ENCODE measurements around the gene KRT77. TPM values are rescaled to one million over a fixed set of nuclear protein-coding genes. Genes with fewer than 3 reads are reported as not detected.
"Not testable (repeated sequence)": the region's sequence is repeated elsewhere in the genome, so short reads cannot be mapped to it uniquely, and the experiment has no call there.

Gene KRT77
- not detected in 3 replicates for total RNA-seq
- long read RNA-seq = 0 reads

- H3K9me3 Mint-ChIP-seq (ENCODE audit: low read depth) = no peaks in the 10 kb centered on the region
- TF ChIP-seq CTCF (IDR thresholded peaks at IDR 0.05) = no peak
- peaks cover 70% of the 10 kb centered on the region for H3K27me3 Mint-ChIP-seq (ENCODE audit: low read depth)
- no peaks in the 10 kb centered on the region for H3K4me1 Mint-ChIP-seq (ENCODE audit: low read depth)
- no peaks in the 10 kb centered on the region for H3K36me3 Mint-ChIP-seq (ENCODE audit: low read depth)
- H3K4me3 Mint-ChIP-seq (ENCODE audit: unreplicated experiment) = no peak within 1 kb of the TSS
- no peak for DNase-seq (ENCODE audit: low spot score)
- no peak within 1 kb of the TSS for H3K27ac Mint-ChIP-seq (ENCODE audit: unreplicated experiment)
Measured at GRCh38 chr12:52703424-52703823, at the start of gene KRT77. Gene KRT77 (minus strand): TSS chr12:52703524. CDS start chr12:52703434, 90 bp downstream.

DNA sequence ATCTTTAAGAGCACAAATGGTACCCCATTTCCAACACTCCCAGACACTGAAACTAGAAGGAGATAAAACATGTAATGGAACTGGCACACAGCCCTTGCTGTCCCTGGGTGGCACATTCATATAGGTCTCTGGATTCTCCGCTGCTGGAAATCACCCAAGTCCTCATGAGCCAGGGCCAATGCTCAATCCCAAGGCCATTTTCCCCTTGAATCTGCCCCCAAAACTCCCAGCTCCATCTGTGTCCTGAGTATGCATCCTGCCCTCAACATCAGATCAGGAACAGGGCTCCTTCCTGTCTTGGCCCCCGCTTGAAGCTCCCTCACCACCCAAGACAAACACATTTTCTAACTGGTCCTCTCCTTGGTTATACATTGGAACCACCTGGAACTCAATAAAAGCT is 49.2 kb upstream of the KRT77 start:
- TF ChIP-seq CTCF (IDR thresholded peaks at IDR 0.05) = no peak
- DNase-seq (ENCODE audit: low spot score) = no peak
- H3K9me3 Mint-ChIP-seq (ENCODE audit: low read depth) = no peaks in the 10 kb centered on the region
- H3K4me1 Mint-ChIP-seq (ENCODE audit: low read depth) = no peaks in the 10 kb centered on the region
- no peak overlapping the region for H3K4me3 Mint-ChIP-seq (ENCODE audit: unreplicated experiment)
- no peaks in the 10 kb centered on the region for H3K36me3 Mint-ChIP-seq (ENCODE audit: low read depth)
- peaks cover 36% of the 10 kb centered on the region for H3K27me3 Mint-ChIP-seq (ENCODE audit: low read depth)
- no peak overlapping the region for H3K27ac Mint-ChIP-seq (ENCODE audit: unreplicated experiment)

DNA sequence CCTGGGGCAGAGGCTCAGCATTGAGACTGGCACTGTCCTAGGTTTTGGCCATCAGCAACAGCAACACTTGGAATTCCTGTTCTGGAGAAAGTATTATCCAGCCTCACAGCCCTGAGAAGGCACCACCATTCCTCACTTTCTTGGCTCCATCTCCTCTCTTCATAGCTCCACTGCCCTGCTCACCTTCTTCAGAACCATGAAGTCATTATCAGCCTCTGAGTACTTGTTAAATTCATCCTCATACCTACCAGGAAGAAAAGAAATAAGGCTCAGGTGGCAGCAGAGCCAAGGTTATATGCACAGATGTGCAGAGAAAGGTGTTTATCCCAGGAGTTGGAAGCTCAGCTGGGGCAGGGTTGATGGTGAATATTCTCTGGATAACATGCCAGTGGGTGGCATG is 48.5 kb upstream of the KRT77 start:
- peaks cover 41% of the 10 kb centered on the region for H3K27me3 Mint-ChIP-seq (ENCODE audit: low read depth)
- no peaks in the 10 kb centered on the region for H3K36me3 Mint-ChIP-seq (ENCODE audit: low read depth)
- H3K4me1 Mint-ChIP-seq (ENCODE audit: low read depth) = no peaks in the 10 kb centered on the region
- no peaks in the 10 kb centered on the region for H3K9me3 Mint-ChIP-seq (ENCODE audit: low read depth)
- H3K4me3 Mint-ChIP-seq (ENCODE audit: unreplicated experiment) = no peak overlapping the region
- no peak overlapping the region for H3K27ac Mint-ChIP-seq (ENCODE audit: unreplicated experiment)
- DNase-seq (ENCODE audit: low spot score) = no peak
- no peak for TF ChIP-seq CTCF (IDR thresholded peaks at IDR 0.05)

DNA sequence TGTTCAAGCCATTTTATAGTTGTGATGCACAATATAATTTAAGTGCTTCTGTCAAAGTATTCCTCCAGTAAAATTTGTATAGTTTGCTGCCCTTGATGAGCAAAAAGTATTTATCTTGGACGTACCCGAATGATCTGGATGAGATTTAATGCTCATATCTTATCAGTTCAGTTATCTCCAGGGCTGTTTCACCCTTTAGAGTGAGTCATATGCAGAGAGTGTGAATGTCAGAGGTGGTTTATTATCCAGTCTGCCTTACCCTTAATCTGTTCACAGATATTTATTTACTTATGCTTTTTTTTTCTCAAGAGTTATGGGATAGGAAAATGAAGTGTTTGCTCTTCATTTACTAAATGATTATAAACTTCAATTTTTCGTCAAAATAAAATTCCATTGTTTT is 47.2 kb upstream of the KRT77 start:
- H3K36me3 Mint-ChIP-seq (ENCODE audit: low read depth); H3K9me3 Mint-ChIP-seq (ENCODE audit: low read depth); H3K4me3 Mint-ChIP-seq (ENCODE audit: unreplicated experiment); DNase-seq (ENCODE audit: low spot score); H3K27ac Mint-ChIP-seq (ENCODE audit: unreplicated experiment); H3K4me1 Mint-ChIP-seq (ENCODE audit: low read depth): not testable (repeated sequence)
- H3K27me3 Mint-ChIP-seq (ENCODE audit: low read depth) = peaks cover 53% of the 10 kb centered on the region

- no peaks in the 10 kb centered on the region for H3K36me3 Mint-ChIP-seq (ENCODE audit: low read depth)
- no peak overlapping the region for H3K4me3 Mint-ChIP-seq (ENCODE audit: unreplicated experiment)
- no peak overlapping the region for H3K27ac Mint-ChIP-seq (ENCODE audit: unreplicated experiment)
- H3K9me3 Mint-ChIP-seq (ENCODE audit: low read depth) = no peaks in the 10 kb centered on the region
- no peak for TF ChIP-seq CTCF (IDR thresholded peaks at IDR 0.05)
- H3K4me1 Mint-ChIP-seq (ENCODE audit: low read depth) = no peaks in the 10 kb centered on the region
- no peak for DNase-seq (ENCODE audit: low spot score)
- H3K27me3 Mint-ChIP-seq (ENCODE audit: low read depth) = peaks cover 58% of the 10 kb centered on the region
Measured at GRCh38 chr12:52749827-52750226, 46.5 kb upstream of the KRT77 start.

DNA sequence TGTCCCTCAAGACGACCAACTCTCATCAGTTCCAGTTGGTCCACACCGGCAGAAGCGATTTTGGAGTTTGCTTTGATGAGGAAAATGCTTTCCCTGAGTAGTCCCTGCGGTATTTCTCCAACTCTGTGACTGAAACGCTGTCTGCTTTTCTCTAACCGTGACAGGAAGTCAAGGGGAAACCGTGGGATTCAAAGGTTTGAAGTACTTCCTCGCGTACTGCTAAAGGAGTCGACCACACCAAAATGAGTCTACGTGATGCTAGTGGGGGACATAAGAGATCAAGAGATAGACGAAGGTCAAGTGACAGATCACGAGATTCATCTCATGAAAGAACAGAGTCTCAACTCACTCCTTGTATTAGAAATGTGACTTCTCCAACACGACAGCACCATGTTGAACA is 45.3 kb upstream of the KRT77 start:
- peaks cover 67% of the 10 kb centered on the region for H3K27me3 Mint-ChIP-seq (ENCODE audit: low read depth)

More for the DNA sequence above, 45.3 kb upstream of the KRT77 start:
- Mint-ChIP-seq H3K36me3 (ENCODE audit: low read depth) (no peaks in the 10 kb centered on the region), H3K4me1 (ENCODE audit: low read depth) (no peaks in the 10 kb centered on the region), H3K4me3 (ENCODE audit: unreplicated experiment) (no peak overlapping the region), H3K9me3 (ENCODE audit: low read depth) (no peaks in the 10 kb centered on the region), H3K27ac (ENCODE audit: unreplicated experiment) (no peak overlapping the region)
- TF ChIP-seq CTCF (IDR thresholded peaks at IDR 0.05) = no peak
- DNase-seq (ENCODE audit: low spot score) = no peak

All from chondrocyte (in vitro differentiated cells).